Astrocyte (in vitro differentiated cells and primary cell): ENCODE data around the gene SAMD5. TPM values are rescaled to one million over a fixed set of nuclear protein-coding genes. Genes with fewer than 3 reads are reported as not detected.

ENCODE experiments used
- DNase-seq: peaks from one replicate; pipeline ENCODE4 v3.0.0-alpha.2; 2010; ENCODE audit warnings: low read depth
- FAIRE-seq: peaks from 2 replicates; lab custom pipeline; 2011; peaks lifted over from hg19 to GRCh38; lab: Jason Lieb, UNC
- H2AFZ ChIP-seq: 2 replicates; pipeline ENCODE4 v1.6.0; 2012; ENCODE audit warnings: low read depth, low read length, inconsistent platforms
- H3K27ac ChIP-seq: 2 replicates; pipeline ENCODE4 v1.5.1; 2011; ENCODE audit warnings: low read depth, low read length, inconsistent platforms
- H3K27me3 ChIP-seq: 2 replicates; pipeline ENCODE4 v1.6.0; 2011; ENCODE audit warnings: low read length, inconsistent platforms; ENCODE audit not compliant: insufficient read depth
- H3K36me3 ChIP-seq: 2 replicates; pipeline ENCODE4 v1.5.1; 2011; ENCODE audit warnings: low read length, inconsistent platforms; ENCODE audit not compliant: insufficient read depth
- H3K4me1 ChIP-seq: 2 replicates; pipeline ENCODE4 v1.5.1; 2011; ENCODE audit warnings: low read length, inconsistent platforms; ENCODE audit not compliant: insufficient read depth
- H3K4me2 ChIP-seq: 2 replicates; pipeline ENCODE4 v1.6.0; 2012; ENCODE audit warnings: low read length, inconsistent platforms
- H3K4me3 ChIP-seq: 2 replicates; pipeline ENCODE4 v1.5.1; 2011; ENCODE audit warnings: low read depth, mild to moderate bottlenecking, low read length, inconsistent platforms; ENCODE audit not compliant: insufficient read depth
- H3K79me2 ChIP-seq: 2 replicates; pipeline ENCODE4 v1.6.0; 2012; ENCODE audit warnings: mild to moderate bottlenecking, low read length, inconsistent platforms; ENCODE audit not compliant: insufficient read depth
- H3K9ac ChIP-seq: 2 replicates; pipeline ENCODE4 v1.6.0; 2012; ENCODE audit warnings: mild to moderate bottlenecking, low read length, inconsistent platforms
- H3K9me3 ChIP-seq: 2 replicates; pipeline ENCODE4 v1.5.1; 2012; ENCODE audit warnings: low read depth, mild to moderate bottlenecking, low read length, inconsistent platforms; ENCODE audit not compliant: insufficient read depth
- H4K20me1 ChIP-seq: 2 replicates; pipeline ENCODE4 v1.6.0; 2012; ENCODE audit warnings: low read length, inconsistent platforms; ENCODE audit not compliant: insufficient read depth
- H3K27ac Mint-ChIP-seq: one replicate; pipeline ENCODE4 v1.8.0; 2021; ENCODE audit warnings: mild to moderate bottlenecking, mixed read lengths; ENCODE audit not compliant: unreplicated experiment
- H3K27me3 Mint-ChIP-seq: one replicate; pipeline ENCODE4 v1.8.0; 2021; ENCODE audit warnings: low read depth, mixed read lengths; ENCODE audit not compliant: unreplicated experiment
- H3K36me3 Mint-ChIP-seq: one replicate; pipeline ENCODE4 v1.8.0; 2021; ENCODE audit warnings: low read depth, mixed read lengths; ENCODE audit not compliant: unreplicated experiment
- H3K4me1 Mint-ChIP-seq: one replicate; pipeline ENCODE4 v1.8.0; 2021; ENCODE audit warnings: low read depth, mixed read lengths; ENCODE audit not compliant: unreplicated experiment
- H3K4me3 Mint-ChIP-seq: one replicate; pipeline ENCODE4 v1.8.0; 2021; ENCODE audit warnings: mild to moderate bottlenecking, moderate library complexity, mixed read lengths; ENCODE audit not compliant: unreplicated experiment
- H3K9me3 Mint-ChIP-seq: one replicate; pipeline ENCODE4 v1.8.0; 2021; ENCODE audit warnings: mild to moderate bottlenecking, mixed read lengths; ENCODE audit not compliant: unreplicated experiment
- EZH2 ChIP-seq: IDR thresholded peaks from 2 replicates; pipeline ENCODE4 v1.6.1; 2012; ENCODE audit warnings: mild to moderate bottlenecking, low read length, inconsistent platforms; ENCODE audit not compliant: insufficient read depth
- total RNA-seq: library from RNA; stranded (reverse); gene quantifications from 2 replicates; pipeline ENCODE4 v1.2.1, GENCODE V29; 2021
- TF ChIP-seq, protein P1 (sequence below): IDR thresholded peaks from 2 replicates; pipeline ENCODE4 v1.5.1; 2011; ENCODE audit warnings: low read depth, mild to moderate bottlenecking, inconsistent platforms, low read length, moderate library complexity; ENCODE audit not compliant: insufficient read depth

SAMD5 gene
- total RNA-seq, 1 donor from 2014 or later = 0.93 TPM

DNA sequence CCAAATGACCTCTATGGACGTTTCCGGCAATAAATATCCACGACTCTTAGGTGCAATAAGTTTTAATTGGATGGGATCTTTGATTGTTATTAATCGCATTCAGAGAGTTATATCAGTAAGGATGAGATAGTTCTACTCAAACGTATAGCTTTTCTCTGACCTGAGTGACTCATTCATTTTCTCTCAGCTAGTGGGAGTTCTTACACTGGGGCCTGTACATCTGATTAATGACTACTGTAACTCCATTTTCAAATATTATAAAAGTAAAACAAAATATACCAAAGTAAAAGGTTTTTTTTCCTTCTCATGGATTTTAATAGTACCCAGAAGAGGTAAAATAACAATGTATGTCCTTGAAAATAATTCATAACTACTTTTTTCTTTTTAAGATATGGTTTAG lies 41.1 kb upstream of the SAMD5 start:
- Mint-ChIP-seq H3K27me3 (no peaks in the 10 kb centered on the region), H3K4me3 (no peak overlapping the region), H3K4me1 (peaks cover 4% of the 10 kb centered on the region), H3K36me3 (no peaks in the 10 kb centered on the region), H3K9me3 (no peaks in the 10 kb centered on the region), H3K27ac (no peak overlapping the region)
- no peaks in the 10 kb centered on the region for H3K79me2 ChIP-seq
- H3K27me3 ChIP-seq = no peaks in the 10 kb centered on the region
- H3K27ac ChIP-seq = no peak overlapping the region
- H3K9me3 ChIP-seq = no peaks in the 10 kb centered on the region
- FAIRE-seq = no peak
- no peaks in the 10 kb centered on the region for H4K20me1 ChIP-seq
- H3K36me3 ChIP-seq = no peaks in the 10 kb centered on the region
- no peak overlapping the region for H3K9ac ChIP-seq
- no peak overlapping the region for H3K4me2 ChIP-seq
- TF ChIP-seq EZH2 = no peak
- TF ChIP-seq, protein P1, sequence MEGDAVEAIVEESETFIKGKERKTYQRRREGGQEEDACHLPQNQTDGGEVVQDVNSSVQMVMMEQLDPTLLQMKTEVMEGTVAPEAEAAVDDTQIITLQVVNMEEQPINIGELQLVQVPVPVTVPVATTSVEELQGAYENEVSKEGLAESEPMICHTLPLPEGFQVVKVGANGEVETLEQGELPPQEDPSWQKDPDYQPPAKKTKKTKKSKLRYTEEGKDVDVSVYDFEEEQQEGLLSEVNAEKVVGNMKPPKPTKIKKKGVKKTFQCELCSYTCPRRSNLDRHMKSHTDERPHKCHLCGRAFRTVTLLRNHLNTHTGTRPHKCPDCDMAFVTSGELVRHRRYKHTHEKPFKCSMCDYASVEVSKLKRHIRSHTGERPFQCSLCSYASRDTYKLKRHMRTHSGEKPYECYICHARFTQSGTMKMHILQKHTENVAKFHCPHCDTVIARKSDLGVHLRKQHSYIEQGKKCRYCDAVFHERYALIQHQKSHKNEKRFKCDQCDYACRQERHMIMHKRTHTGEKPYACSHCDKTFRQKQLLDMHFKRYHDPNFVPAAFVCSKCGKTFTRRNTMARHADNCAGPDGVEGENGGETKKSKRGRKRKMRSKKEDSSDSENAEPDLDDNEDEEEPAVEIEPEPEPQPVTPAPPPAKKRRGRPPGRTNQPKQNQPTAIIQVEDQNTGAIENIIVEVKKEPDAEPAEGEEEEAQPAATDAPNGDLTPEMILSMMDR = no peak
- H3K4me1 ChIP-seq = no peaks in the 10 kb centered on the region
- no peak for DNase-seq
- H2AFZ ChIP-seq = no peak overlapping the region
- H3K4me3 ChIP-seq = no peak overlapping the region

DNA sequence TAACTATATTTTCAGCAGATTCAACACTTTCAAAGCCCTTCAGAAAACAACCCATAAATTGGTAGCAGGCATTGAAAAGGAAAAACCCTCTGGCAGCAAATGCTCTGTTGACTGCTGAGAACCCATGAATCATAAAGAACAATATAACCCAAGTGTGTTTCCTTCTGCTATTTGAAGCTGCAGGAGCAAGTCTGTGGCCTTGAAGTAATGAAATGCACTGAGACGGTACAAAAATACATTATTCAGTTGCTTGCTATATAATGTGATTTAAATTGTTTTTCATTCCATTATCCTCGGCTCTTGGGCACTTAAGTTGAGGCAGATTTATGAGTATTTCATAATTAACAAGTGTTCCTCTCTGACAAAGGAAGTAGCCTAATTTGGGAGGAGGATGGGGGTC lies 40.6 kb upstream of the SAMD5 start:
- no peak overlapping the region for H3K9ac ChIP-seq
- no peaks in the 10 kb centered on the region for H3K4me1 ChIP-seq
- H3K27ac ChIP-seq = no peak overlapping the region
- H3K79me2 ChIP-seq = no peaks in the 10 kb centered on the region
- no peak overlapping the region for H3K4me3 ChIP-seq
- TF ChIP-seq, protein P1 = no peak
- TF ChIP-seq EZH2 = no peak
- no peaks in the 10 kb centered on the region for H3K9me3 ChIP-seq
- no peaks in the 10 kb centered on the region for H3K27me3 ChIP-seq
- no peaks in the 10 kb centered on the region for H3K36me3 ChIP-seq
- H3K36me3 Mint-ChIP-seq = no peaks in the 10 kb centered on the region
- DNase-seq (no peak), FAIRE-seq (no peak)
- no peak overlapping the region for H2AFZ ChIP-seq
- H3K27me3 Mint-ChIP-seq = no peaks in the 10 kb centered on the region
- no peak overlapping the region for H3K4me2 ChIP-seq
- peaks cover 4% of the 10 kb centered on the region for H3K4me1 Mint-ChIP-seq
- no peaks in the 10 kb centered on the region for H3K9me3 Mint-ChIP-seq
- H3K4me3 Mint-ChIP-seq = no peak overlapping the region
- no peak overlapping the region for H3K27ac Mint-ChIP-seq
- H4K20me1 ChIP-seq = no peaks in the 10 kb centered on the region

DNA sequence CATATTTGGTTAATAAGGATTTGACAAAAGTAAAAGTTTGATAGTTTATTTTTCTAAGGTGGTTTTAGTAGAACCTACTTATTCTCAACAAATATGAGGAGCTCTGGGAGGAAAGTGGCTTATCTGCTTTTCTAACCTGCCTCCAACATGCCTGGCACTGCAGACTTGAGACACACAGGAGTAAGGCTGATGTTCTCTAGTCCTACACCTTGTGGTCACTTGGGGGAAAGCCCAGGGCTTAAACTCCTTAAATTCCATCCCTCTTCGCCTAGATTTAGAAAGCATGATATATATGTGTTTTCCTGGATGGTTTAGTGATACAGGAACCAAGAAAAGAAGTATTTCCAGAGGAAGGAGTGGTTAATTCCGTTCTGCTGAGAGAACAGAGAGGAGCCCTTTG lies 39.9 kb upstream of the SAMD5 start:
- DNase-seq (no peak), FAIRE-seq (no peak)
- Histone ChIP-seq H3K36me3 (no peaks in the 10 kb centered on the region), H3K79me2 (no peaks in the 10 kb centered on the region), H3K4me2 (no peak overlapping the region), H3K9me3 (no peaks in the 10 kb centered on the region), H3K27me3 (no peaks in the 10 kb centered on the region), H2AFZ (no peak overlapping the region), H3K4me3 (no peak overlapping the region), H3K4me1 (no peaks in the 10 kb centered on the region), H3K27ac (no peak overlapping the region), H3K9ac (no peak overlapping the region), H4K20me1 (no peaks in the 10 kb centered on the region)
- Mint-ChIP-seq H3K4me1 (peaks cover 4% of the 10 kb centered on the region), H3K36me3 (no peaks in the 10 kb centered on the region), H3K9me3 (peaks cover 2% of the 10 kb centered on the region), H3K4me3 (no peak overlapping the region), H3K27me3 (no peaks in the 10 kb centered on the region), H3K27ac (no peak overlapping the region)
- no peak for TF ChIP-seq EZH2
- TF ChIP-seq, protein P1 = no peak
